SK-N-SH treated with all-trans-retinoic acid at 6 μM for 48 hours (cell line): Measurements from ENCODE around the gene SKAP2.

Experiments
- CREB5 ChIP-seq: fragments of 250-450 bp; sonication (Bioruptor Pico); IDR thresholded peaks from 2 replicates; pipeline ENCODE4 v1.5.1; 2020; ENCODE audit warnings: low read depth, mild to moderate bottlenecking, moderate library complexity
- CSRNP3 ChIP-seq: fragments of 250-450 bp; sonication (Bioruptor Pico); IDR thresholded peaks from 2 replicates; pipeline ENCODE4 v1.5.1; 2021; ENCODE audit warnings: mild to moderate bottlenecking, moderate library complexity
- OSR1 ChIP-seq: fragments of 250-450 bp; sonication (Bioruptor Pico); IDR thresholded peaks from 2 replicates; pipeline ENCODE4 v1.8.0; 2022; ENCODE audit warnings: moderate library complexity, mild to moderate bottlenecking, inconsistent platforms
- PATZ1 ChIP-seq: fragments of 250-450 bp; sonication (Bioruptor Pico); IDR thresholded peaks from 2 replicates; pipeline ENCODE4 v1.8.0; 2020; ENCODE audit warnings: mild to moderate bottlenecking, moderate library complexity, borderline replicate concordance
- TOX ChIP-seq: fragments of 250-450 bp; sonication (Bioruptor Pico); IDR thresholded peaks from 2 replicates; pipeline ENCODE4 v1.8.0; 2021; ENCODE audit warnings: mild to moderate bottlenecking, moderate library complexity, borderline replicate concordance
- ZFP30 ChIP-seq: fragments of 450-650 bp; formaldehyde crosslinking; IDR thresholded peaks from 2 replicates; pipeline ENCODE4 v1.5.0; 2022; ENCODE audit warnings: mild to moderate bottlenecking, moderate library complexity
- ZNF565 ChIP-seq: fragments of 450-650 bp; formaldehyde crosslinking; conservative IDR thresholded peaks from 2 replicates; pipeline ENCODE4 v1.5.0; 2020; ENCODE audit warnings: low read depth, mild to moderate bottlenecking, moderate library complexity
- TF ChIP-seq, protein P1 (sequence below): fragments of 250-450 bp; sonication (Bioruptor Pico); IDR thresholded peaks from 2 replicates; pipeline ENCODE4 v1.5.0; 2020; ENCODE audit warnings: mild to moderate bottlenecking, moderate library complexity

- TF ChIP-seq ZFP30 (CRISPR knock-in tag) (no peak), PATZ1 (CRISPR knock-in tag) (no peak), ZNF565 (CRISPR knock-in tag) (no peak), TOX (CRISPR knock-in tag) (no peak), CSRNP3 (no peak), OSR1 (CRISPR knock-in tag) (no peak), CREB5 (no peak)
- TF ChIP-seq, protein P1, sequence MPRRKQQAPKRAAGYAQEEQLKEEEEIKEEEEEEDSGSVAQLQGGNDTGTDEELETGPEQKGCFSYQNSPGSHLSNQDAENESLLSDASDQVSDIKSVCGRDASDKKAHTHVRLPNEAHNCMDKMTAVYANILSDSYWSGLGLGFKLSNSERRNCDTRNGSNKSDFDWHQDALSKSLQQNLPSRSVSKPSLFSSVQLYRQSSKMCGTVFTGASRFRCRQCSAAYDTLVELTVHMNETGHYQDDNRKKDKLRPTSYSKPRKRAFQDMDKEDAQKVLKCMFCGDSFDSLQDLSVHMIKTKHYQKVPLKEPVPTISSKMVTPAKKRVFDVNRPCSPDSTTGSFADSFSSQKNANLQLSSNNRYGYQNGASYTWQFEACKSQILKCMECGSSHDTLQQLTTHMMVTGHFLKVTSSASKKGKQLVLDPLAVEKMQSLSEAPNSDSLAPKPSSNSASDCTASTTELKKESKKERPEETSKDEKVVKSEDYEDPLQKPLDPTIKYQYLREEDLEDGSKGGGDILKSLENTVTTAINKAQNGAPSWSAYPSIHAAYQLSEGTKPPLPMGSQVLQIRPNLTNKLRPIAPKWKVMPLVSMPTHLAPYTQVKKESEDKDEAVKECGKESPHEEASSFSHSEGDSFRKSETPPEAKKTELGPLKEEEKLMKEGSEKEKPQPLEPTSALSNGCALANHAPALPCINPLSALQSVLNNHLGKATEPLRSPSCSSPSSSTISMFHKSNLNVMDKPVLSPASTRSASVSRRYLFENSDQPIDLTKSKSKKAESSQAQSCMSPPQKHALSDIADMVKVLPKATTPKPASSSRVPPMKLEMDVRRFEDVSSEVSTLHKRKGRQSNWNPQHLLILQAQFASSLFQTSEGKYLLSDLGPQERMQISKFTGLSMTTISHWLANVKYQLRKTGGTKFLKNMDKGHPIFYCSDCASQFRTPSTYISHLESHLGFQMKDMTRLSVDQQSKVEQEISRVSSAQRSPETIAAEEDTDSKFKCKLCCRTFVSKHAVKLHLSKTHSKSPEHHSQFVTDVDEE (CRISPR knock-in tag) = no peak
Measured at GRCh38 chr7:26853788-26854393, 10.5 kb downstream of the SKAP2 start.
